Ishikawa (cell line): ENCODE data around the gene NCBP3.

Source experiments
- CEBPB ChIP-seq: IDR thresholded peaks from 2 replicates; pipeline ENCODE4 v1.6.1; 2012
- CREB1 ChIP-seq: IDR thresholded peaks from 2 replicates; pipeline ENCODE4 v1.6.1; 2012; ENCODE audit warnings: low read depth
- EGR1 ChIP-seq: IDR thresholded peaks from 2 replicates; pipeline ENCODE4 v1.6.1; 2012
- EP300 ChIP-seq: IDR thresholded peaks from 2 replicates; pipeline ENCODE4 v1.6.1; 2012; ENCODE audit warnings: borderline replicate concordance
- FOXM1 ChIP-seq: IDR thresholded peaks from 2 replicates; pipeline ENCODE4 v1.6.1; 2012; ENCODE audit warnings: low read depth, borderline replicate concordance
- MAX ChIP-seq: IDR thresholded peaks from 2 replicates; pipeline ENCODE4 v1.6.1; 2012
- NFIC ChIP-seq: IDR thresholded peaks from 2 replicates; pipeline ENCODE4 v1.6.1; 2012
- RAD21 ChIP-seq: IDR thresholded peaks from 2 replicates; pipeline ENCODE4 v1.6.1; 2012; ENCODE audit warnings: low read depth
- TAF1 ChIP-seq: IDR thresholded peaks from 2 replicates; pipeline ENCODE4 v1.6.1; 2012; ENCODE audit warnings: low read depth, mild to moderate bottlenecking
- TCF12 ChIP-seq: IDR thresholded peaks from 2 replicates; pipeline ENCODE4 v1.6.1; 2012; ENCODE audit warnings: low read depth
- TEAD4 ChIP-seq: IDR thresholded peaks from 2 replicates; pipeline ENCODE4 v1.6.1; 2012
- USF1 ChIP-seq: IDR thresholded peaks from 2 replicates; pipeline ENCODE4 v1.6.1; 2012
- YY1 ChIP-seq: IDR thresholded peaks from 2 replicates; pipeline ENCODE4 v1.6.1; 2012; ENCODE audit warnings: low read depth
- ZBTB7A ChIP-seq: IDR thresholded peaks from 2 replicates; pipeline ENCODE4 v1.6.1; 2012; ENCODE audit warnings: low read depth
- TF ChIP-seq, protein P1 (sequence below): IDR thresholded peaks from 2 replicates; pipeline ENCODE4 v1.6.1; 2012; ENCODE audit warnings: low read depth, mild to moderate bottlenecking

NCBP3 gene

DNA sequence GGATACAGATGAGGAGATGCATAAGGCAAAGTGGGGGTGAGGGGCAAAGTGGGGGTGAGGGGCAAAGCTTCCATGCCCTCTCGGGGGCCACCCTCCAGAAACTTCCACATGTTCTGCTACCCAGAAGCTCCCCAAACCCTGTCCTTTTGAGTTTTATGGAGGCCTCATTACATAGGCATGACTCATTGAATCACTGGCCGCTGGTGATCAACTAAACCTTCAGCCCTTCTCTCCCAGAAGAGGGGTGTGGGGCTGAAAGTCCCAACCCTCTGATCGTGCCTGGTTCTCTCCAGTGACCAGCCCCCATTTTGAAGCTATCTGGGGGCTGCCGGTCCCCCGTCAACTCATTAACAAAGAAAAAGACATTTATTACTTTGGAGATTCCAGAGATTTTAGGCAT is 72.5 kb downstream of the NCBP3 start:
- TF ChIP-seq RAD21 = no peak
- TF ChIP-seq NFIC = no peak
- TF ChIP-seq YY1 = no peak
- TF ChIP-seq TEAD4 = no peak
- TF ChIP-seq TCF12 = no peak
- no peak for TF ChIP-seq FOXM1
- TF ChIP-seq CEBPB = no peak
- TF ChIP-seq, protein P1, sequence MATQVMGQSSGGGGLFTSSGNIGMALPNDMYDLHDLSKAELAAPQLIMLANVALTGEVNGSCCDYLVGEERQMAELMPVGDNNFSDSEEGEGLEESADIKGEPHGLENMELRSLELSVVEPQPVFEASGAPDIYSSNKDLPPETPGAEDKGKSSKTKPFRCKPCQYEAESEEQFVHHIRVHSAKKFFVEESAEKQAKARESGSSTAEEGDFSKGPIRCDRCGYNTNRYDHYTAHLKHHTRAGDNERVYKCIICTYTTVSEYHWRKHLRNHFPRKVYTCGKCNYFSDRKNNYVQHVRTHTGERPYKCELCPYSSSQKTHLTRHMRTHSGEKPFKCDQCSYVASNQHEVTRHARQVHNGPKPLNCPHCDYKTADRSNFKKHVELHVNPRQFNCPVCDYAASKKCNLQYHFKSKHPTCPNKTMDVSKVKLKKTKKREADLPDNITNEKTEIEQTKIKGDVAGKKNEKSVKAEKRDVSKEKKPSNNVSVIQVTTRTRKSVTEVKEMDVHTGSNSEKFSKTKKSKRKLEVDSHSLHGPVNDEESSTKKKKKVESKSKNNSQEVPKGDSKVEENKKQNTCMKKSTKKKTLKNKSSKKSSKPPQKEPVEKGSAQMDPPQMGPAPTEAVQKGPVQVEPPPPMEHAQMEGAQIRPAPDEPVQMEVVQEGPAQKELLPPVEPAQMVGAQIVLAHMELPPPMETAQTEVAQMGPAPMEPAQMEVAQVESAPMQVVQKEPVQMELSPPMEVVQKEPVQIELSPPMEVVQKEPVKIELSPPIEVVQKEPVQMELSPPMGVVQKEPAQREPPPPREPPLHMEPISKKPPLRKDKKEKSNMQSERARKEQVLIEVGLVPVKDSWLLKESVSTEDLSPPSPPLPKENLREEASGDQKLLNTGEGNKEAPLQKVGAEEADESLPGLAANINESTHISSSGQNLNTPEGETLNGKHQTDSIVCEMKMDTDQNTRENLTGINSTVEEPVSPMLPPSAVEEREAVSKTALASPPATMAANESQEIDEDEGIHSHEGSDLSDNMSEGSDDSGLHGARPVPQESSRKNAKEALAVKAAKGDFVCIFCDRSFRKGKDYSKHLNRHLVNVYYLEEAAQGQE = no peak
- TF ChIP-seq USF1 = no peak
- TF ChIP-seq TAF1 = no peak
- TF ChIP-seq CREB1 = no peak
- TF ChIP-seq MAX = no peak
- TF ChIP-seq EP300 = no peak
- TF ChIP-seq ZBTB7A = no peak
- TF ChIP-seq EGR1 = no peak

DNA sequence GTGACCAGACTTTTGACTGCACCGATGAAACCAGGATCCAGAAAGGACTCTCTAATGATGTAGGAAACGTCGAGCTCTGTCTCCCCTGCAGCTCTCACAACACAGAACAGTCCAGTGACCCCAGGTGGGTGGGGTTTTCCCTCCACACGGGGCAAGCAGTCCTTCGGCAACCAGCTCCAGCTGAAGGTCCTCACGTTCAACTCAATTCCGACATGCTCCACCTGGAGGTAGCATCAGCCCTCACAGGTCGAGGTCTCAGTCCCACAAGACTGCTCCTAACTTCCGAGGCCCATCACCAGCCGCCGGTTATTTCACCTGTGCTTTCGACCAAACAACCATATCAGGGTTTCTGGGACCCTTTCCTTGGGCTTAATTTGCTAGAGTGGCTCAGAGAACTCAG is 73.3 kb downstream of the NCBP3 start:
- TF ChIP-seq FOXM1 (no peak), CREB1 (no peak), TEAD4 (no peak), MAX (no peak), TCF12 (no peak), NFIC (no peak), ZBTB7A (no peak)

DNA sequence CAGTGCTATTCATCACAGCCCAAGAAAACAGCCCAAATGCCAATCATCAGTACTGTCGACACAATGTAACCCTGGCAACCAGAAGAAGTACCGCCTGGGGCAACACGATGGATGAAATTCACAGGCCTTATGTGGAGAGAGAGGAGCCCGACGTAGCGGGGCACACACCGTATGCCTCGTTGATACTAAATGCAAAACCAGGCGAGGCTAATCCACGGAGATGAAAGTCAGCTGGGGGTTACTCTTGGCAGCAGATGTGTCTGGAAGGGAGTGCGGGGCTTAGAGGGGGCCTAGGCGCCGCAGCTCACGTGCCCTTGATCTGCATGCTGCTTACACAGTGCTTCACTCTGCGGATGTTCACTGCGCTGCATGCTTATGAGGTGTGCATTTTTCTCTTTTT is 74.9 kb downstream of the NCBP3 start:
- TF ChIP-seq FOXM1 = no peak
- no peak for TF ChIP-seq MAX
- no peak for TF ChIP-seq USF1
- TF ChIP-seq CEBPB = no peak
- no peak for TF ChIP-seq ZBTB7A
- TF ChIP-seq EGR1 = no peak
- TF ChIP-seq, protein P1 = no peak
- TF ChIP-seq EP300 = no peak
- no peak for TF ChIP-seq YY1

- TF ChIP-seq TCF12 (no peak), CEBPB (no peak), TEAD4 (no peak), MAX (no peak), EP300 (no peak), ZBTB7A (no peak), FOXM1 (no peak), EGR1 (no peak), TAF1 (no peak), USF1 (no peak), NFIC (no peak), CREB1 (no peak), YY1 (no peak), RAD21 (no peak)
- TF ChIP-seq, protein P1 = no peak
Observed at GRCh38 chr17:3770466-3770865, 75.6 kb downstream of the NCBP3 start.
